Lung (tissue), 12 donors: ENCODE results near the gene MAP3K12. TPM values are rescaled to one million over a fixed set of nuclear protein-coding genes. Genes with fewer than 3 reads are reported as not detected.

Source experiments
- ATAC-seq: fragments of 200-7000 bp; cut with Tn5 transposase; one replicate; pipeline ENCODE4 v1.9.1; 2020; ENCODE audit warnings: moderate number of reproducible peaks; ENCODE audit not compliant: insufficient read depth, low FRiP score
- DNase-seq, 3 donors: peaks; one replicate each; pipeline ENCODE4 v3.0.0-alpha.2; 2013 to 2017
- H3K27ac ChIP-seq, 2 donors: one replicate each; pipeline ENCODE4 v1.5.1; 2013; ENCODE audit warnings: mild to moderate bottlenecking in 2 of 2, moderate library complexity in 2 of 2, control low read depth in 1 of 2, inconsistent platforms in 1 of 2, low read depth in 1 of 2, low read length in 1 of 2
- H3K27me3 ChIP-seq, 3 donors: one replicate each; pipeline ENCODE4 v1.5.1; 2013; ENCODE audit warnings: low read length in 2 of 3; ENCODE audit not compliant: control insufficient read depth in 3 of 3, insufficient read depth in 3 of 3
- H3K36me3 ChIP-seq, 4 donors: one replicate each; pipeline ENCODE4 v1.5.1; 2013; ENCODE audit warnings: low read length in 4 of 4, mild to moderate bottlenecking in 1 of 4, moderate library complexity in 1 of 4; ENCODE audit not compliant: control insufficient read depth in 4 of 4, insufficient read depth in 4 of 4
- H3K4me1 ChIP-seq, 5 donors: one replicate each; pipeline ENCODE4 v1.5.1; 2013; ENCODE audit warnings: low read length in 5 of 5, mild to moderate bottlenecking in 2 of 5, moderate library complexity in 1 of 5; ENCODE audit not compliant: control insufficient read depth in 5 of 5, insufficient read depth in 5 of 5
- H3K4me3 ChIP-seq: one replicate; pipeline ENCODE4 v1.5.1; 2013; ENCODE audit warnings: mild to moderate bottlenecking, control low read depth, moderate library complexity
- H3K9ac ChIP-seq, 2 donors: one replicate each; pipeline ENCODE4 v1.5.1; 2013; ENCODE audit warnings: low read length in 2 of 2, control low read depth in 1 of 2; ENCODE audit not compliant: insufficient read depth in 1 of 2
- H3K9me3 ChIP-seq, 4 donors: one replicate each; pipeline ENCODE4 v1.5.1; 2013; ENCODE audit warnings: low read length in 3 of 4, mild to moderate bottlenecking in 1 of 4, moderate library complexity in 1 of 4; ENCODE audit not compliant: control insufficient read depth in 4 of 4, insufficient read depth in 3 of 4
- WGBS, 2 donors: extraction: QIAGEN DNeasy Blood & Tissue Kit; methylation state at CpG; one replicate each; pipeline ENCODE4 v1.1.7; 2013; 5-methylcytosine and 5-hydroxymethylcytosine counted together
- polyA plus RNA-seq, 2 donors: library from polyadenylated mRNA; stranded (reverse); fragments of 200-250 nt; gene quantifications; one replicate each; pipeline ENCODE4 v1.2.1, GENCODE V29; 2013
- total RNA-seq, 2 donors: library from RNA; depleted of rRNA in 1 of 2; stranded (reverse); fragments of >200 nt in 1 of 2; gene quantifications; one replicate each; pipeline ENCODE4 v1.2.1, GENCODE V29; 2014 to 2021
- TF ChIP-seq, protein P1 (sequence below): IDR thresholded peaks from 2 replicates; pipeline ENCODE4 v1.5.1; 2012; ENCODE audit warnings: mild to moderate bottlenecking; ENCODE audit errors: control extremely low read depth, extremely low read depth
- donor health status: control.
- donor health status: control.
- donor health status: Bipolar disorder and iron deficiency.
- donor health status: healthy.
- donor health status: DM: yes; HTN: yes; CAD: no.

Gene MAP3K12
- total and polyA plus RNA-seq, 4 donors, result 13.4 to 25.4 (median 20.1) TPM

DNA sequence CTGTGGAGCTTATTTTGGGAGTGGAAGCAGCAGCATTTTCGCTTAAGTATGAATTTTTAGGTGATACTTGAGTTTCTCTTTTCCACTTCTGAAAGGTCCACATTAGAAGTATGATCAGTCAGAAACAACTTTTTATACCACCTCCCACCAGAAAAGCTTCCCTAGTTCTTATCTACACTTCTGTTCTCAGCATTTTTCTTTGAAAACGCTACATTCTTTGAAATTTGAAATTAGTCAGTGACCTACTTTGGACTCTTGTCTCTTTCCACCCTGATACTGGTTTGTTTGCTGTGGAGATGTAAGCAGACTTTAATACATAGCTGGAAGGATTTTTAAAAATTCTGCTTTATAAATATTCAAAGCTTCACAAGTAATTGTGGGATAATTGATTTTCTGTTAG is 25.2 kb downstream of the MAP3K12 start:
- H3K27ac ChIP-seq, result no peak overlapping the region
- TF ChIP-seq, protein P1, sequence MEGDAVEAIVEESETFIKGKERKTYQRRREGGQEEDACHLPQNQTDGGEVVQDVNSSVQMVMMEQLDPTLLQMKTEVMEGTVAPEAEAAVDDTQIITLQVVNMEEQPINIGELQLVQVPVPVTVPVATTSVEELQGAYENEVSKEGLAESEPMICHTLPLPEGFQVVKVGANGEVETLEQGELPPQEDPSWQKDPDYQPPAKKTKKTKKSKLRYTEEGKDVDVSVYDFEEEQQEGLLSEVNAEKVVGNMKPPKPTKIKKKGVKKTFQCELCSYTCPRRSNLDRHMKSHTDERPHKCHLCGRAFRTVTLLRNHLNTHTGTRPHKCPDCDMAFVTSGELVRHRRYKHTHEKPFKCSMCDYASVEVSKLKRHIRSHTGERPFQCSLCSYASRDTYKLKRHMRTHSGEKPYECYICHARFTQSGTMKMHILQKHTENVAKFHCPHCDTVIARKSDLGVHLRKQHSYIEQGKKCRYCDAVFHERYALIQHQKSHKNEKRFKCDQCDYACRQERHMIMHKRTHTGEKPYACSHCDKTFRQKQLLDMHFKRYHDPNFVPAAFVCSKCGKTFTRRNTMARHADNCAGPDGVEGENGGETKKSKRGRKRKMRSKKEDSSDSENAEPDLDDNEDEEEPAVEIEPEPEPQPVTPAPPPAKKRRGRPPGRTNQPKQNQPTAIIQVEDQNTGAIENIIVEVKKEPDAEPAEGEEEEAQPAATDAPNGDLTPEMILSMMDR, result no peak
- peaks cover 0 to 5% (median 0%) of the 10 kb centered on the region in 5 donors for H3K4me1 ChIP-seq
- peaks cover 39 to 83% (median 57%) of the 10 kb centered on the region in 4 donors for H3K36me3 ChIP-seq
- ATAC-seq (no peak), DNase-seq (no peak)
- no peak overlapping the region for H3K4me3 ChIP-seq
- no peak overlapping the region for H3K9ac ChIP-seq
- no peaks in the 10 kb centered on the region for H3K27me3 ChIP-seq
- H3K9me3 ChIP-seq, result no peaks in the 10 kb centered on the region
- 68 to 84% methylated on average over 2 of the region's 2 CpGs for WGBS, 2 donors

DNA sequence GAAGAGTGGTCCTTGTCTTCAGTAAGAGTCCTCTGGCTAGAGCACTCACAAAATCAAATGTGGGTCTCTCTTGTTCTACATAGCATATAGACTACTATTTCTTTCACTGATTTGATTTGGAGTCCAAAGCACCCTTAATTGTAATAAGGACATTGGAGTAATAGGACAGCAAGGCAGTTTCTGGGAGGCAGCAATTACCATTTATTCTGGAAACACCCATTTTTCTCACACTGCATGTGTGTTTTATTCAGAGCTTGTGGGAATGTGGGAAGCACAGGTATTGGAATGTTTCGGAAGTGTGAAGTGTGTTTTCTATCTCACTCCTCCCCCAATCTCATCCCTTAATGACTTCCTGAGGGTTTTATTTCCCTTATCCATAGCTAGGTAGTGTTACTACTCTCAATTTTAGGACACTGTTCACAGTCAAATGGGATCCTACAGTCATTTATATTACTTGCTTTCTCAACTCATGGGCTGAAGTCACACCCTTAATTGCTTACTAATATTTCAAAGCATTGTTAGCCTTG is 27.1 kb downstream of the MAP3K12 start:
- H3K36me3 ChIP-seq, result peaks cover 49 to 83% (median 64%) of the 10 kb centered on the region in 4 donors
- DNase-seq (no peak), ATAC-seq (no peak)
- H3K27ac ChIP-seq, result no peak overlapping the region
- 88 to 91% methylated on average over 1 of the region's 1 CpG for WGBS, 2 donors
- no peak overlapping the region for H3K9ac ChIP-seq
- TF ChIP-seq, protein P1, result no peak
- peaks cover 0 to 5% (median 0%) of the 10 kb centered on the region in 5 donors for H3K4me1 ChIP-seq
- H3K4me3 ChIP-seq, result no peak overlapping the region
- H3K27me3 ChIP-seq, result no peaks in the 10 kb centered on the region
- H3K9me3 ChIP-seq, result no peaks in the 10 kb centered on the region

DNA sequence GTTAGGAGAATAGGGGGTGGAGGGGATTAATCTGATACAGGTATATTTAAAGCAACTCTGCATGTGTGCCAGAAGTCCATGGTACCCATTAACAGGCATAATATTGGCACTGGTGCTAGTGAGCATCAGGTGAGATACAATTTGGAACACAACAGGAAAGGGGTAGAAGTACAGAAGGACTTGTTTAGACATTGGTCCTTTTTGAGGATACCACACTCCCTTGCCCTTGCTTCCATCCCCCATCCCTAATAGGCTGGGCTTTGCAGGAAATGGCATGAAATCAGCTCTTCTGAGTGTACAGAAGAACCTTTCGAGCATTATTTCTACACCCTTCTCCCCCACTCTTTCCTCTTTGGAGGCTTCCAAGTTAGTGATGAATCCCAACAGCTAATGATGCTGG is 31.0 kb downstream of the MAP3K12 start:
- H3K4me1 ChIP-seq, result peaks cover 0 to 11% (median 0%) of the 10 kb centered on the region in 5 donors
- no peaks in the 10 kb centered on the region for H3K27me3 ChIP-seq
- H3K4me3 ChIP-seq, result no peak overlapping the region
- TF ChIP-seq, protein P1, result no peak
- H3K36me3 ChIP-seq, result peaks cover 51 to 78% (median 73%) of the 10 kb centered on the region in 4 donors
- no peaks in the 10 kb centered on the region for H3K9me3 ChIP-seq
- no peak for ATAC-seq
- no peak overlapping the region for H3K27ac ChIP-seq
- no peak overlapping the region for H3K9ac ChIP-seq
- WGBS, 2 donors, result 39 to 67% methylated on average over 1 of the region's 1 CpG
- DNase-seq, result no peak

DNA sequence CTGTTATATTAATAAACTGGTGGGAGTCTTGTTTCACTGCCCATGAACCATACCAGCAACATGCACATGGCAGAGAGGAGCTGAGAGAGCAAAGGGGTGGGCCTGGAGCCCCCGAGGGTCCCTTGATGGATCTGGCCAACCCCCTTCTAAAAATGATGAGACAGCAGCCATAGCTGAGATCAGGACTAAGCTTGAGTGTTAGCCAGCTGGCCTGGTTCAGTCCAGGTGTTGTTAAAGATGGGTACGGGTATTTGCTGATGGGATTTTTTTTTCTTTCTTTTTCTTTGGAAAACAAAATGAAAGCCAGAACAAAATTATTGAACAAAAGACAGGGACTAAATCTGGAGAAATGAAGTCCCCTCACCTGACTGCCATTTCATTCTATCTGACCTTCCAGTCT is 31.4 kb downstream of the MAP3K12 start:
- no peak overlapping the region for H3K4me3 ChIP-seq
- 85 to 95% methylated on average over 2 of the region's 2 CpGs for WGBS, 2 donors
- no peak overlapping the region for H3K27ac ChIP-seq
- peaks cover 52 to 82% (median 75%) of the 10 kb centered on the region in 4 donors for H3K36me3 ChIP-seq
- DNase-seq (no peak), ATAC-seq (no peak)
- H3K27me3 ChIP-seq, result no peaks in the 10 kb centered on the region
- H3K9ac ChIP-seq, result no peak overlapping the region
- peaks cover 0 to 11% (median 0%) of the 10 kb centered on the region in 5 donors for H3K4me1 ChIP-seq
- H3K9me3 ChIP-seq, result no peaks in the 10 kb centered on the region
- TF ChIP-seq, protein P1, result no peak
